NB4 (cell line): ENCODE results near the gene CAND2.

ENCODE experiments used
- CTCF ChIP-seq: IDR thresholded peaks from one replicate; pipeline ENCODE4 v1.5.1; 2012; ENCODE audit warnings: low read depth, low read length
- POLR2A ChIP-seq: IDR thresholded peaks from 2 replicates; pipeline ENCODE4 v1.6.1; 2011; ENCODE audit warnings: mild to moderate bottlenecking; ENCODE audit not compliant: insufficient read length; ENCODE audit errors: extremely low read depth

DNA sequence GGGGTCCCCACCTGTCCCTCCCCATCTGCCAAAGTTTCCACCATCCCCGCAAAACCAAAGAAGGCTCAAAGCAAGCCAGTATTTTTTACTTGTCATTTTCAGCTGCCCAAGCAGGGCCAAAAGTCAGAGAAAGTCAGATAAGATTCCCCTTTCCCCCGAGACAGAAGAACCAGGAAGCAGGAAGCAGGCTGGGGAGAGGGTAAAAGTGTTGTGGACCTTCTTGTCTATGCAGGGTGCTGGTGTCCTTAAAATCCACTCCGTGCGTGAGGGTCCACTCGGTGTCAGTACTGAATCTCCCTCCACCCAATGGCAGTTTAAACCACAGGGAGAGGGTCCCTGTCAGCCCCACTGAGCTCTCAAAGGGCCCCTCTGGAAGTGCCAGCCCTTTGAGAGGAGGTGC is 65.1 kb downstream of the CAND2 start:
- TF ChIP-seq CTCF (no peak), POLR2A (no peak)
